NCI-H226 (cell line): Measurements from ENCODE around the gene SLC22A4.

Experiments used
- DNase-seq: peaks from one replicate; pipeline ENCODE4 v3.0.0-alpha.2; 2015

Gene SLC22A4

GRCh38 chr5:132263548-132264261, 30.5 kb upstream of the SLC22A4 start:
- peak; percentile 99 for DNase-seq

- peak; percentile 46 for DNase-seq
Observed at GRCh38 chr5:132264546-132265335, 29.5 kb upstream of the SLC22A4 start.

- DNase-seq: peak; percentile 97
Observed at GRCh38 chr5:132265336-132266030, 28.7 kb upstream of the SLC22A4 start.

- DNase-seq: peak; percentile 29
Observed at GRCh38 chr5:132266031-132266835, 28.0 kb upstream of the SLC22A4 start.

- DNase-seq: no peak
Observed at GRCh38 chr5:132266836-132267160, 27.4 kb upstream of the SLC22A4 start.

- no peak for DNase-seq
Observed at GRCh38 chr5:132267166-132267739, 26.9 kb upstream of the SLC22A4 start.

- DNase-seq: no peak
Observed at GRCh38 chr5:132267931-132268768, 26.0 kb upstream of the SLC22A4 start.

- DNase-seq: peak; percentile 94
Observed at GRCh38 chr5:132268769-132269551, 25.2 kb upstream of the SLC22A4 start.

- no peak for DNase-seq
Observed at GRCh38 chr5:132269635-132270334, 24.4 kb upstream of the SLC22A4 start.

- DNase-seq: no peak
Observed at GRCh38 chr5:132270335-132270665, 23.9 kb upstream of the SLC22A4 start.

- DNase-seq: no peak
Observed at GRCh38 chr5:132270706-132271105, 23.5 kb upstream of the SLC22A4 start.

- no peak for DNase-seq
Observed at GRCh38 chr5:132271251-132272246, 22.6 kb upstream of the SLC22A4 start.

- no peak for DNase-seq
Observed at GRCh38 chr5:132272311-132273210, 21.6 kb upstream of the SLC22A4 start.

- DNase-seq: no peak
Observed at GRCh38 chr5:132273631-132274030, 20.6 kb upstream of the SLC22A4 start.

- DNase-seq: no peak
Observed at GRCh38 chr5:132274050-132274792, 20.0 kb upstream of the SLC22A4 start.

GRCh38 chr5:132275367-132276220, 18.6 kb upstream of the SLC22A4 start:
- no peak for DNase-seq
